SK-N-MC (cell line): Measurements from ENCODE around the gene FUBP1.

ENCODE experiments used
- DNase-seq: peaks from one replicate; pipeline ENCODE4 v3.0.0-alpha.2; 2011; ENCODE audit warnings: low read depth, low spot score
- H3K27ac ChIP-seq: fragments of 200-600 bp; sonication (generic); 2 replicates; pipeline ENCODE4 v1.5.1; 2016; ENCODE audit warnings: mixed run types
- H3K36me3 ChIP-seq: fragments of 200-600 bp; sonication (generic); 2 replicates; pipeline ENCODE4 v1.6.1; 2017; ENCODE audit warnings: antibody characterized with exemption, low read length, mixed read lengths; ENCODE audit not compliant: insufficient read depth
- H3K4me3 ChIP-seq: fragments of 200-600 bp; sonication (generic); 2 replicates; pipeline ENCODE4 v1.5.1; 2016
- H3K9ac ChIP-seq: fragments of 200-600 bp; sonication (generic); 2 replicates; pipeline ENCODE4 v1.8.0; 2017; ENCODE audit warnings: mixed run types, mixed read lengths; ENCODE audit not compliant: insufficient read length
- H3K9me3 ChIP-seq: fragments of 200-600 bp; sonication (generic); 2 replicates; pipeline ENCODE4 v1.6.1; 2017; ENCODE audit warnings: low read depth, mild to moderate bottlenecking, antibody characterized with exemption, low read length, moderate library complexity, mixed read lengths
- EZH2 ChIP-seq: fragments of 200-600 bp; sonication (generic); IDR thresholded peaks from one replicate; pipeline ENCODE4 v1.6.1; 2017; ENCODE audit warnings: antibody characterized with exemption
- FOXP2 ChIP-seq: optimal IDR thresholded peaks from 2 replicates; pipeline ENCODE3; 2011; ENCODE audit warnings: mild to moderate bottlenecking, moderate library complexity; ENCODE audit not compliant: insufficient read depth; ENCODE audit errors: extremely low read length, control extremely low read depth
- POLR2AphosphoS5 ChIP-seq: IDR thresholded peaks from 2 replicates; pipeline ENCODE4 v1.6.1; 2012; ENCODE audit warnings: mild to moderate bottlenecking, low read depth, low read length, borderline replicate concordance

FUBP1 gene

DNA sequence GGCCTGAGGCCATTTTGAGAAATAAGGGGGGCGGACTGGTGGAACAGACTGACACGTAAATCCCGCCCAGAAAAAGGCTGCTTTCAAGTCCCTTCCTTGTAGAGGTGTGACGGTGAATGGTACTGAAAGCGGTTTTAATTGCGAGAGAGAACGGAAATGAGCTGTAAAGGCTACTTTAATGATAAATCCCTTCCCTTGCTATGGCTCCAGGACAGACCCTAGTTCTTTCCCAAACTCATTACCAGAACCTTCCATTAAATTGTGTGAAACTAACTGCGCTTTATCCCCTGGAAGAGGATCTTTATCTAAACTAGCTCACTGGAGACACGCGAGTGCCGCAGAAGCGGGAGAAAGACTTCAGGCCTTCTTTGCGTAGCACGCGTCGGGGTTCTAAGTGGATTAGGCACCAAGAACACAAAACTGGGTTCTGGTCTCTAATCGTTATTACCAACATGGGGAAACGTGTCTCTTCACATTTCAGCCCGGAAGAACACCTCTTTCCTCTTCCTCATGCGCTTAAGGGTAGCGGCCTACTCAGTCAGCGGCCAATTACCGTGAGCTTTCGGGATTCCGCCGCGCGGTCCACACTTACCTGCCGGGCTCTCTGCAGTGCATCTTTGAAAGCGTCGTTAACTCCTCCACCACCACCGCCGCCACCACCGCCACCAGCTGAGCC is 441 bp downstream of the FUBP1 start:
- peak overlapping the region; percentile 97 for H3K27ac ChIP-seq
- H3K4me3 ChIP-seq: peak overlapping the region; percentile 94
- peaks cover 49% of the 10 kb centered on the region for H3K36me3 ChIP-seq
- DNase-seq: peak; percentile 70
- H3K9ac ChIP-seq: peak overlapping the region; percentile 99
- TF ChIP-seq EZH2: no peak
- peak; percentile 43; the same call in 1 of the 2 replicates for TF ChIP-seq POLR2AphosphoS5
- no peak for TF ChIP-seq FOXP2
- H3K9me3 ChIP-seq: no peaks in the 10 kb centered on the region

DNA sequence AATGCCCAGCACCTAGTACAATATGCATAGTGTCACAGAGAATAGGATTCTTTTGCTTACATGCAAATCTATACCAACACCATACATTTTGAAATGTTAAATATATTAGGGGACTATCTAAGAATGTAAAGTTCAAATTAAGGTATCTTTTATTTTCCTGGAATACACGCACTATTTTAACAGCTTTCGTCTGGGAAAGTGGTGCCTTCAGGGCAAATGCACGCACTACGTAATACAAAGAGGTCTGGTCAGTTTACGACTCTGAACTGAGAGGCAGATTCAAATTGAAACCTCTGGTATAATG is 931 bp downstream of the FUBP1 start:
- Histone ChIP-seq H3K4me3 (peak overlapping the region; percentile 94), H3K9me3 (no peaks in the 10 kb centered on the region), H3K9ac (peak overlapping the region; percentile 99), H3K36me3 (peaks cover 50% of the 10 kb centered on the region), H3K27ac (peak overlapping the region; percentile 97)
- TF ChIP-seq POLR2AphosphoS5 (no peak), FOXP2 (no peak)
- DNase-seq: no peak

DNA sequence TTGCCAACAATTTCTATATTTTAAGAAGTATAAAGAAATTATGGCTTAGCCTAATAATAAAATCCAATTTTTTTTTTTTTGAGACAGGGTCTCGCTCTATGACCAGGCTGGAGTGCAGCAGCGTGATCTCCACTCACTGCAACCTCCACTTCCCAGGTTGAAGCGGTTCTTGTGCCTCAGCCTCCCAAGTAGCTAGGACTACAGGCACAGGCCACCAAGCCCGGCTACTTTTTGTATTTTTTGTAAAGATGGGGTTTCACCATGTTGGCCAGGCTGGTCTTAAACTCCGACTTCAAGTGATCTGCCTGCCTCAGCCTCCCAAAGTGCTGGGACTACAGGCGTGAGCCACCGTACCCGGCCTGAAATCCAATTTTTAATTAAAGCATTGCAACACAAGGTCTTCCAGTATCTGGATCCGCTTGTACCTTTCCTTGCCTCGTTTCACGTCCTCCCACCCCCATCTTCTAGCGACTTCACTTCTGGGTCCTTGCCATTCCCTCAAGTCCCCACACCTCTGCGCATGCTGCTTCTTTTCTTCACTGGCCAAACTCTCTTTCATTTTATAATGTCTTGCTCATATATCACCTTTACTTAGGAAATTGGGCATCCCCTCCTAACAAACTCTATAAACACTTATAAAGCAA is 2.3 kb downstream of the FUBP1 start:
- Histone ChIP-seq H3K9me3 (no peaks in the 10 kb centered on the region), H3K9ac (peak overlapping the region; percentile 27), H3K36me3 (peaks cover 59% of the 10 kb centered on the region), H3K27ac (0 out of 2 replicates have a peak overlapping the region, but pooled peaks have one; percentile 1), H3K4me3 (peak overlapping the region; percentile 94)
- no peak for DNase-seq
- no peak for TF ChIP-seq FOXP2
- TF ChIP-seq EZH2: no peak
- TF ChIP-seq POLR2AphosphoS5: no peak

DNA sequence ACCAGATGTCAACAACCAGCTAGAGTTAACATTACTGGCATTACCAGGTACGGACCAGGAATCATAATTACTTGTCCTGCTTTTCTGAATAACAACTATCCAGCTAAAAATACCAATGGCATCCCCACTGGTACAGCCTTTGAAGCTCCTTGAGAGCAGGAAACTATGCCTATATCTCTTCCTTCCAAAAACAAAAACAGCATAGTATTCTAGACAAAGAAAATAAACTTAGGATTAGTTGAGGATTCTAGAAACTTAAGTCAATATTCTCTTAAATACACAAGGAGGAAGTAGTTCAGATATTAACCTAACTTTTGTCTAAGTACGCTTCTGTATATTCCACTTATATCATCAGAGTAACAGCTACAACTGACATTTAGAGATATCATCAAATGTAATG is 3.0 kb downstream of the FUBP1 start:
- no peaks in the 10 kb centered on the region for H3K9me3 ChIP-seq
- H3K27ac ChIP-seq: no peak overlapping the region
- peaks cover 62% of the 10 kb centered on the region for H3K36me3 ChIP-seq
- TF ChIP-seq POLR2AphosphoS5: no peak
- no peak for TF ChIP-seq FOXP2
- no peak for TF ChIP-seq EZH2
- peak overlapping the region; percentile 94 for H3K4me3 ChIP-seq
- DNase-seq: no peak
- H3K9ac ChIP-seq: peak overlapping the region; percentile 27

DNA sequence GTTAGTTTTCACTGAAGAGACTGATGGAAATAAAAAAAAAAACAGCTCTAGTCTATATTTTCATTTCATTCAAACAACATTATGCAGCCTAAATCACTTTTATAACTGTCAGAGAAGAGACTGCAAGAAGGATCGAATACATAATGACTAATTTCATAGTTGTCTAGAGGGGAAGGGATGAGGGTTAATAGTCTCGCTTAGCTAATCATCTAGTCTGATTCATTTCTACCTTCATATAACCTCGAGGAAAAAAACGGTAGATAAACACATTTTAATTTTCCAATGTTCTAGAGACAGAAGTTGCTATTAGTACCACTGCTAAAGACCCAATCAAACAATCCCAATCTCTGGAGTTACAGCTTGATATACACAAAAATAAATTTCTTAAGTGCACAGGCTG is 3.5 kb downstream of the FUBP1 start:
- Histone ChIP-seq H3K4me3 (peak overlapping the region; percentile 94), H3K27ac (no peak overlapping the region), H3K9me3 (no peaks in the 10 kb centered on the region), H3K9ac (no peak overlapping the region), H3K36me3 (peaks cover 68% of the 10 kb centered on the region)
- no peak for DNase-seq
- TF ChIP-seq POLR2AphosphoS5 (no peak), FOXP2 (no peak), EZH2 (no peak)

- peak overlapping the region; percentile 16; the same call in 1 of the 2 replicates for H3K27ac ChIP-seq
- DNase-seq: no peak
- peaks cover 91% of the 10 kb centered on the region for H3K36me3 ChIP-seq
- no peak for TF ChIP-seq FOXP2
- TF ChIP-seq EZH2: no peak
- TF ChIP-seq POLR2AphosphoS5: no peak
- H3K9me3 ChIP-seq: no peaks in the 10 kb centered on the region
- no peak overlapping the region for H3K9ac ChIP-seq
- no peak overlapping the region for H3K4me3 ChIP-seq
These were observed 6.8 kb downstream of the FUBP1 start for GRCh38 chr1:77972080-77972479.

GRCh38 chr1:77970192-77970591 is 8.7 kb downstream of the FUBP1 start:
- Histone ChIP-seq H3K36me3 (peaks cover 91% of the 10 kb centered on the region), H3K4me3 (no peak overlapping the region), H3K9me3 (no peaks in the 10 kb centered on the region), H3K9ac (no peak overlapping the region), H3K27ac (no peak overlapping the region)
- no peak for DNase-seq
- TF ChIP-seq FOXP2: no peak
- no peak for TF ChIP-seq POLR2AphosphoS5
- TF ChIP-seq EZH2: no peak

GRCh38 chr1:77966291-77966690 is 12.6 kb downstream of the FUBP1 start:
- H3K36me3 ChIP-seq: peaks cover 100% of the 10 kb centered on the region
- H3K4me3 ChIP-seq: no peak overlapping the region
- H3K9me3 ChIP-seq: no peaks in the 10 kb centered on the region
- no peak for DNase-seq
- no peak for TF ChIP-seq FOXP2
- no peak for TF ChIP-seq POLR2AphosphoS5
- TF ChIP-seq EZH2: no peak
- no peak overlapping the region for H3K9ac ChIP-seq
- no peak overlapping the region for H3K27ac ChIP-seq
